ENCODE data around the gene HIPK2. TPM values are rescaled to one million over a fixed set of nuclear protein-coding genes. Genes with fewer than 3 reads are reported as not detected.

The HIPK2 gene
- total and polyA plus RNA-seq, 8 donors, result 25.1 to 61.8 (median 30.4) TPM

DNA sequence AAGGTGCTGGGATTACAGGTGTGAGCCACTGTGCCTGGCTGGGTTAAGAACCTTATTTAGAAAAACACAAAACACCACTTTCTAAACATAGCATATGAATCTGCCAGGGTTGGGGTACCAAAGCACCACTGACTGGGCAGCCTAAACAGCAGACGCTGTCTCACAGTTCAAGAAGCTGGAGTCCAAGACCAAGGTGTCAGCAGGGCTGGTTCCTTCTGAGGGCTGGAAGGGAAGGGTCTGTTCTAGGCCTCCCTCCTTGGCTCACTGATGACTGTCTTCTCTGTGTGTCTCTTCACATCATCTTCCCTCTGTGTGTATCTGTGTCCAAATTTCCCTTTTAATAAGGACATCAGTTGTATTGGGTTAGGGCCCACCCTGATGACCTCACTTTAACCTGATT is 49.6 kb downstream of the HIPK2 start:
- Histone ChIP-seq H3K4me1 (peaks cover 36 to 93% of the 10 kb centered on the region in 2 donors), H3K27me3 (no peaks in the 10 kb centered on the region), H3K4me3 (no peak overlapping the region), H3K36me3 (no peaks in the 10 kb centered on the region), H3K9me3 (peaks cover 0 to 3% of the 10 kb centered on the region in 2 donors), H3K27ac (peak overlapping the region in 1 of 2 donors; percentile 70)
- DNase-seq (no peak), ATAC-seq (no peak)
- TF ChIP-seq, protein P1, sequence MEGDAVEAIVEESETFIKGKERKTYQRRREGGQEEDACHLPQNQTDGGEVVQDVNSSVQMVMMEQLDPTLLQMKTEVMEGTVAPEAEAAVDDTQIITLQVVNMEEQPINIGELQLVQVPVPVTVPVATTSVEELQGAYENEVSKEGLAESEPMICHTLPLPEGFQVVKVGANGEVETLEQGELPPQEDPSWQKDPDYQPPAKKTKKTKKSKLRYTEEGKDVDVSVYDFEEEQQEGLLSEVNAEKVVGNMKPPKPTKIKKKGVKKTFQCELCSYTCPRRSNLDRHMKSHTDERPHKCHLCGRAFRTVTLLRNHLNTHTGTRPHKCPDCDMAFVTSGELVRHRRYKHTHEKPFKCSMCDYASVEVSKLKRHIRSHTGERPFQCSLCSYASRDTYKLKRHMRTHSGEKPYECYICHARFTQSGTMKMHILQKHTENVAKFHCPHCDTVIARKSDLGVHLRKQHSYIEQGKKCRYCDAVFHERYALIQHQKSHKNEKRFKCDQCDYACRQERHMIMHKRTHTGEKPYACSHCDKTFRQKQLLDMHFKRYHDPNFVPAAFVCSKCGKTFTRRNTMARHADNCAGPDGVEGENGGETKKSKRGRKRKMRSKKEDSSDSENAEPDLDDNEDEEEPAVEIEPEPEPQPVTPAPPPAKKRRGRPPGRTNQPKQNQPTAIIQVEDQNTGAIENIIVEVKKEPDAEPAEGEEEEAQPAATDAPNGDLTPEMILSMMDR (IDR thresholded peaks at IDR 0.05), result no peak
- intact Hi-C loops (cut with DNase I), result no loop called here

GRCh38 chr7:139727151-139727705 is 50.6 kb downstream of the HIPK2 start:
- no peak overlapping the region for H3K4me3 ChIP-seq
- no peaks in the 10 kb centered on the region for H3K27me3 ChIP-seq
- DNase-seq (no peak), ATAC-seq (no peak)
- no peaks in the 10 kb centered on the region for H3K9me3 ChIP-seq
- intact Hi-C loops (cut with DNase I), result no loop called here
- no peaks in the 10 kb centered on the region for H3K36me3 ChIP-seq
- peaks cover 35 to 93% of the 10 kb centered on the region in 2 donors for H3K4me1 ChIP-seq
- H3K27ac ChIP-seq, result peak overlapping the region in 1 of 2 donors; percentile 70
- TF ChIP-seq, protein P1 (IDR thresholded peaks at IDR 0.05), result no peak

GRCh38 chr7:139726485-139726869 is 51.3 kb downstream of the HIPK2 start:
- no peak for DNase-seq
- ATAC-seq, result no peak
- Histone ChIP-seq H3K27ac (peak overlapping the region in 1 of 2 donors; percentile 70), H3K9me3 (no peaks in the 10 kb centered on the region), H3K4me3 (no peak overlapping the region), H3K4me1 (peaks cover 28 to 93% of the 10 kb centered on the region in 2 donors), H3K27me3 (no peaks in the 10 kb centered on the region), H3K36me3 (no peaks in the 10 kb centered on the region)
- intact Hi-C loops (cut with DNase I), result no loop called here
- TF ChIP-seq, protein P1 (IDR thresholded peaks at IDR 0.05), result no peak

GRCh38 chr7:139725858-139726484 is 51.8 kb downstream of the HIPK2 start:
- Histone ChIP-seq H3K4me3 (no peak overlapping the region), H3K27ac (peak overlapping the region in 1 of 2 donors; percentile 70), H3K9me3 (no peaks in the 10 kb centered on the region), H3K4me1 (peaks cover 25 to 93% of the 10 kb centered on the region in 2 donors), H3K27me3 (no peaks in the 10 kb centered on the region), H3K36me3 (no peaks in the 10 kb centered on the region)
- no peak for DNase-seq
- intact Hi-C loops (cut with DNase I), result no loop called here
- TF ChIP-seq, protein P1 (IDR thresholded peaks at IDR 0.05), result no peak
- peak; percentile 18 for ATAC-seq

- H3K27ac ChIP-seq, result peak overlapping the region in 1 of 2 donors; percentile 70
- TF ChIP-seq, protein P1 (IDR thresholded peaks at IDR 0.05), result no peak
- intact Hi-C loops (cut with DNase I), result no loop called here
Measured at GRCh38 chr7:139725077-139725476, 52.7 kb downstream of the HIPK2 start.

More at GRCh38 chr7:139725077-139725476, 52.7 kb downstream of the HIPK2 start:
- H3K4me1 ChIP-seq, result peaks cover 27 to 93% of the 10 kb centered on the region in 2 donors
- no peak overlapping the region for H3K4me3 ChIP-seq
- H3K9me3 ChIP-seq, result no peaks in the 10 kb centered on the region
- H3K36me3 ChIP-seq, result no peaks in the 10 kb centered on the region
- H3K27me3 ChIP-seq, result no peaks in the 10 kb centered on the region
- DNase-seq (no peak), ATAC-seq (peak; percentile 42)

Measured in left lung (tissue), 10 donors.